ENCODE data around the gene HOXD3.

The HOXD3 gene

DNA sequence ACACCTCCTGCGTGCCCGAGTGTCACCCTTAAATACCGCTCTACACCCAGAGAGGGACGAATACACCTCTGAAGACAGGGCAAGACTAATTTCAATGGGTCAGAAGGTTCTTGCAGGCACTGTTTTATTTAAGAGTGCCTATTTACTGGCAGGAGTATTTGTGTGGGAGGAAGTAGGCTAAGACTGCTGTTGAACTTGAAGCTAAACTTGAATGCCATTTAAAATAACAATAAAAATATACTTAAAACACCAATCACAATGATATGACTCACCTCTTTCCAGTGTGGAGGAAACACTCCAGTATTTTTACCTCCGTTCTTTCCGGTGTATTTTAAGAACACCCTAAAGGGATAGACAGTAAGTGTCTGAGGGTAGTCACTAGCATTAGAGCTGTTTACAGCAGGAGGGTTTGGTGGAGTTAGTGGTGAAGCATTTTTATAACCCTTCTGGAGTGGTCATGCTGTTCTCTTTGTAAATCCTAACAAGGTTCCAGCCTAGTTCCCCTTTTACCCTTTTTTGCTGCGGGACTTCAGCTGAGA lies 21.7 kb downstream of the HOXD3 start:
- DNase-seq = no peak

DNA sequence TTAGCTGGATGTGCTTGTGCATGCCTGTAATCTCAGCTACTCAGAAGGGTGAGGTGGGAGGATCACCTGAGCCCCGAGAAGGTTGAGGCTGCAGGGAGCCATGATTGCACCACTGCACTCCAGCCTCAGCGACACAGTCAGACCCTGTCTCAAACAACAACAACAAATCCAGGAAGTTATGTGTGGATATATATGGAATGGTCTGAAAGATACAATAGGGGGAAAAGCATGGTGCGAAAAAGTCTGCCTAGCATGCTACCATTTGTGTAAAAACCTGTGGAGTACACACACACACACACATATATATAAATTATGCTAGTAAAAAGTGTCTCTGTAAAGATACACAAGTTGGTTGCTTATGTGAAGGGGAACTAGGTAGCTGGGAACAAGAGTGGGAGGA lies 24.4 kb downstream of the HOXD3 start:
- no peak for DNase-seq

DNA sequence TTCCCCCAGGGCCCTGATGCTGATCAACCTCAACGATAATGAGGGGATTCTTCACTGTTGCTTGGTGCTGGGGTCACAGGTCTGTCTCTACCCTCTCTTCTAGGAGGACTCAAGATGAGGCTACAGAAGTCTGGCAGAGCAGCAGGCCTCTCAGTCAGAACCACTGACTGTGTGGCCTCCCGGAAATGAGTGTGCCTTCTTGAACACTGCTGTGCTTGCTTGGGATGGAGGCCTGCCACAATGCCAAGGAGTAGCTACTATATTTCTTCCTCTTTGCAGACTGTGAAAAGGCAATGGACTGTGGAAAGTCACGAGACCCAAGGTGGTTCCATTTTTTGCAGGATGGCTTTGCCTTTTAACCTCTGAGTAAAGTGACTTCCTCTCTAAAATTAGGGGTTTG lies 25.6 kb downstream of the HOXD3 start:
- DNase-seq = no peak

DNA sequence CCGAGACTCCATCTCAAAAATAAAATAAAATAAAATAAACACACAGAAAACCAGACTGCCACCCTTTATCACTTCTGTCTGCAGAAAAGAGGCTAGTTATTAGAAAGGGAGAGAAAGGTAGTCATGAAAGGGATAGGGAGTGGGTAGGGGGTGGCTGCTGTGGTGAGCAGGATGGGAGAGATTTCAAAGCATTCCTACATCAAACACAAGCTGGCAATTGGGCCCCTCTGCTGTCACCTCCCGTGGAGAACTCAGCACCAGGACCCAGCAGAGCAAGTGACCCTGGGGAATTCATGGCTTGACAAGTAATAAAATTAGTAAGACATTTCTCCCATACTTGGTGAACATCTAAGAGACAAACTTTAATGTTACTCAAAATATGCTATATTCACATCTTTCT lies 27.6 kb downstream of the HOXD3 start:
- DNase-seq = no peak

DNA sequence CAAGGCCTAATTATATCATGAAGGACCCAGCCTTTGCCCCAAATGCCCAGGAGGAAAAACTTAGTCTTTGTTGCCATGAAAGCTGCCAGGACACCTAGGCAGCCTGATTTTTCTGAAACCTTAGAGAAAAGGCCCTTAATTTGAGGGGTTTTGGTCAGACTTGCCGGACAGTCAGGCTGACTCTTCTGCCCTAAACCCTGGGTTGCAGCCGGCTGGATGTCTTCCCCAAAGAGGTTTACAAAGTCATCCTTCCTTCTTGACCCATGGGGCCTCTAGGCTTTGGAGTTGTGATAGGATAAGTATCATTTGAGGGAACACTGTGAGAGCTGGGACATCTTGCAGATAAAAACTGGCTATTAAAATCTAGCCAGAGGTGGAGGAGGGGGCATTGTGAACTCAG lies 28.9 kb downstream of the HOXD3 start:
- no peak for DNase-seq

DNA sequence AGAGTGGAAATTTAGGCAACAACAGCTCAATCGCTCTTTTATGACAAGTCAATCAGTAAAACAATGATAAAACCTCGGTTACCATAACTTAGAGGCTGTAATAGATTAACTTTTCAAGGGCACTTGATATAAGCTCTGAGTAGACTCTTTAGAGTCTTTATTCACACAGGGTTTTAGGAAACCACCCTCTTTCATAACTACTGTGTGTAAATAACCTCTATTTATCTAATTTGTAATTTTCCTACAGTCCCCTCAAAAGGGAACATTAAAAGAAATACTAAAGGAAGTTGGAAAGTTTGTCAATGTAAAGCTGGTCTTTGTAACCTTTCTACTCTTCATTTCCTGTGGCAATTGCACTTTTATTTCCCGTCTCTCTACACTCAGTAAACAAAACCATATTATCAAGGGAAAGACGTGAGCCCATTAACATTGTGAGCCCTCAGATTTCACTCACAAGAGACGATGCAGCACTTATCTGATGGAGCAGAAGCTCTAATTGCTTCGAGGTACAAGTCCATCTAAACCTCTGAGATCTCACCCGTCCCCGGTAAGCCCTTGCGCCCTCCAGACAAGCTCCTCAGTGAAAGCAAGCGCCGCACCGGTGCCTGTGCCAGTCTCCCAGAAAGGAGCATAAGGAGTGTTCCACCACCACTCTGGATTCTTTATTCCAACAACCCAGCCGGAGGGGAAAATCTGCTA lies 30.2 kb downstream of the HOXD3 start:
- DNase-seq = peak in 1 of 2 experiments; percentile 20

DNA sequence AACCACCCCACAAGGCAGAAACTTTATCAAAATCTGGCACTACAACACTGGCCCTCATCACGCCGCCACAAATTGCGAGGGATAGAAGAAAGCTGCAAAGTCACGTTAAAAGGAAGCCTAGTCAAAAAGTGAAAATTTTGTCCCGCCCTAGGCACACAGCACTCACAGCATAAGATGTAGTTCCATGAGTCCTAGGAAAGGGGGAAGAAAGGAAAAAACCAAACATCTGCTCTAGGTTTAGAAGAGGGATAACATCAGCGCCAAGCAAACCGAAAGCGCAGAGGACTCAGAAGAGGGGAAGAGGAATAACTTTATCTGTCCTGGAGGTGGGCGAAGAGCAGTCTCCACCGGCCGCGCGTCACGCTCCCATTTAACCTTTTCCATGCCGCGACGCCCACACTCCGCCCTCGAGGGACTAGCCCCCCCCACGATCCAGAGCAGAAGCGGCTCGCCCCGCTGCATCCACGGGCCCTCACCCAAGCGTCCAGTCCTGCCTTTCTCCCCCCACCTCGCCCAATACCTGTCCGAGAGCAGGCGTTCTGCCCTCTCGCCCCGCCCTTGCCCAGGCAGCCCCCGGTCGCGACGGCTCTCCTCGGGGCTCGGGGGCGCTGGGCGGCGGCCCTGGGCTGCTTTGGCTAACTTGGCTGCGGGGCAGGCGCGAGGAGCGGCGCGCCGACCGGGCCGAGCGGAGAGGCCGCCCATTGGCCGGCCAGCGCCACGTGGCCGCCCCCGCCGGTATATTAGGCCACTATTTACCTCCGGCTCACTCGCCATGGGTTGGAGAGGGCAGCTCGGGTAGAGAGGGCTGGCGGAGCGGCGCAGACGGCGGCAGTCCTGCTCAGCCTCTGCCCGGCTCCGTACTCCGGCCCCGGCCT lies 31.0 kb downstream of the HOXD3 start, which contains the start of gene HOXD1:
TSS of gene HOXD1 (plus strand) at position 770 of the 875 bp plus-strand sequence. CDS start 134 bp downstream, outside the sequence.
- peak in 1 of 2 experiments; percentile 38 for DNase-seq

DNA sequence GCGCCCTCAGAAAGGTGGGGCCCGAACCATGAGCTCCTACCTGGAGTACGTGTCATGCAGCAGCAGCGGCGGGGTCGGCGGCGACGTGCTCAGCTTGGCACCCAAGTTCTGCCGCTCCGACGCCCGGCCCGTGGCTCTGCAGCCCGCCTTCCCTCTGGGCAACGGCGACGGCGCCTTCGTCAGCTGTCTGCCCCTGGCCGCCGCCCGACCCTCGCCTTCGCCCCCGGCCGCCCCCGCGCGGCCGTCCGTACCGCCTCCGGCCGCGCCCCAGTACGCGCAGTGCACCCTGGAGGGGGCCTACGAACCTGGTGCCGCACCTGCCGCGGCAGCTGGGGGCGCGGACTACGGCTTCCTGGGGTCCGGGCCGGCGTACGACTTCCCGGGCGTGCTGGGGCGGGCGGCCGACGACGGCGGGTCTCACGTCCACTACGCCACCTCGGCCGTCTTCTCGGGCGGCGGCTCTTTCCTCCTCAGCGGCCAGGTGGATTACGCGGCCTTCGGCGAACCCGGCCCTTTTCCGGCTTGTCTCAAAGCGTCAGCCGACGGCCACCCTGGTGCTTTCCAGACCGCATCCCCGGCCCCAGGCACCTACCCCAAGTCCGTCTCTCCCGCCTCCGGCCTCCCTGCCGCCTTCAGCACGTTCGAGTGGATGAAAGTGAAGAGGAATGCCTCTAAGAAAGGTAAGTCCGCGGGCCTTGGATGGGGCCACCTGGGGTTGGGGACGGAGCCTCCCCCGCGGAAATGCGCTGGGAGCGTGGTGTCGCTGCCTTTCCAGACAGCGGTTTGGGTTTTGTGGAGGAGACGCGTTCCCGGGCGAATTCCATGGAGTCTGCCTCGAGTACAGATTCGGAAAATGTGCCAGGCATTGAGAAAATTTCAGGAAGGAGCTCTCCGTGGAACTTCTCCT lies 31.9 kb downstream of the HOXD3 start:
- DNase-seq = peak; percentile 30 to 32

DNA sequence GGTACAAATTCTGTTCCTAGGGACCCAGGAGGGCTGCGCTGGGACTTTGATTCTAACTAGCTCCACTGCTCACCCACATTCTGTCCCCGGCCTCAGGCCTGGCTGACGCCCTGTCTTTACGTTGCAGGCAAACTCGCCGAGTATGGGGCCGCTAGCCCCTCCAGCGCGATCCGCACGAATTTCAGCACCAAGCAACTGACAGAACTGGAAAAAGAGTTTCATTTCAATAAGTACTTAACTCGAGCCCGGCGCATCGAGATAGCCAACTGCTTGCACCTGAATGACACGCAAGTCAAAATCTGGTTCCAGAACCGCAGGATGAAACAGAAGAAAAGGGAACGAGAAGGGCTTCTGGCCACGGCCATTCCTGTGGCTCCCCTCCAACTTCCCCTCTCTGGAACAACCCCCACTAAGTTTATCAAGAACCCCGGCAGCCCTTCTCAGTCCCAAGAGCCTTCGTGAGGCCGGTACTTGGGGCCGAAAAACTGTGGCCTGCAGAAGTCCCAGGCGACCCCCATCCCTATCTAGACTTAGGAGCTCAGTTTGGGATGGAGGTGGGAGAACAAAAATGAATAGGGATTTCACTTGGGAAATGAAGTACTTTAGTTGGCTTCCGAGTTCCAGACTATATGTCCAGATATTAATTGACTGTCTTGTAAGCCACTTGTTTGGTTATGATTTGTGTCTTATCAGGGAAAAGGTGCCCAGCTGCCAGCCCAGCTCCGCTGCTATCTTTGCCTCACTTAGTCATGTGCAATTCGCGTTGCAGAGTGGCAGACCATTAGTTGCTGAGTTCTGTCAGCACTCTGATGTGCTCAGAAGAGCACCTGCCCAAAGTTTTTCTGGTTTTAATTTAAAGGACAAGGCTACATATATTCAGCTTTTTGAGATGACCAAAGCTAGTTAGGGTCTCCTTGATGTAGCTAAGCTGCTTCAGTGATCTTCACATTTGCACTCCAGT lies 32.9 kb downstream of the HOXD3 start:
- peak; percentile 22 for DNase-seq

DNA sequence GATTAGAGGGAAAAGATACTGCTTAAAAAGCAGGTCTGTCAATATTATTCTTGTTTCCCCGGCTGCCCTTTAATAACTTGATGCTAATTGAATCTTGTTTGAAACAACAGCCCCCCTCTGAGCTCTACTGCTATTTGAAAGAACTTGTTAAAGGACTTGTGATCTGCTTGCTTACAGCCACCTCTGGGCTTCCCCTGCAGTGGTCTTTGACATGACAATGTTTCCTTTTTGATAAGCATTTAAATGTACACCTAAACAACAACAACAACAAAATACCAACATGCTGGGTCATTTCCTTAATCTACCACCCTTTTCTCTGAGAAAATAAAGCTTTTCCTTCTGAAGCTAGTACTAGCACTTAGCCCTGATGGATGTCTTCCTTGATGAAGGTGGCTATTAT lies 35.2 kb downstream of the HOXD3 start:
- DNase-seq = no peak

DNA sequence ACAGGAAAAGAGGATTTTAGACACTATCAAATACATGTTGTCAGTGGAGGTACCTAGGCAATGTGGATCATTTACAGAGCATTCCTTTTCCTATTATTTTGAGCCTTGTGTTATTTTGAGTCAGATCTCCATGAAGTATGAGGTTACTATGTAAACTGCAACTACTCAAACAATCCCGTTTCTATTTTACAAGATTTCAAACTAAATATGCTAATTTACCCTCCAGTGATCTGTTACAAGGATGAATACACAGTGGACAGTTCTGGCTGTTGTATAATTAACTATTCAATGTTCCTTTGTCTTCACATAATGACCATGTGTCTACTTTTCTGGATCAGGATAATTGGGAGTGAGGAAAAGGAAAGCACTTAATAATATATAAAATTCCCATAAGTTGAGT lies 35.9 kb downstream of the HOXD3 start:
- no peak for DNase-seq

DNA sequence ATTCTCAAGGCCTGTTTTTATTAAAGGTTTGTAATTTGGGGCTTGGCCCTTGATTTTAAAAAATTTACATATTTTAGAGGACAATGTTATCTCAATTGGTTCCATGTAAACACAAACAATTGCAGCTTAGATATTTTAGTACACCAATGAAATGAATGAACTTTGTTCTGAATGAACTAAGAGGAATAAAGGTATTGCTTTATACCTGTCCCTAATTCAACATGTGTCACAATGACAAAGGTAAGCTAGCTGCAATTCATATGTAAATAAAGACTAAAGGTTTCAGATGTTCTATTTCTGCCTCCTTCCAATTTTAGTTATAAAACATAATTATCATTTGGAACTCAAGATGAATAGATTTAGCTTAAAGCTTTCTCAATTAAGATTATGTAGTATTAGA lies 42.8 kb downstream of the HOXD3 start:
- DNase-seq = no peak

DNA sequence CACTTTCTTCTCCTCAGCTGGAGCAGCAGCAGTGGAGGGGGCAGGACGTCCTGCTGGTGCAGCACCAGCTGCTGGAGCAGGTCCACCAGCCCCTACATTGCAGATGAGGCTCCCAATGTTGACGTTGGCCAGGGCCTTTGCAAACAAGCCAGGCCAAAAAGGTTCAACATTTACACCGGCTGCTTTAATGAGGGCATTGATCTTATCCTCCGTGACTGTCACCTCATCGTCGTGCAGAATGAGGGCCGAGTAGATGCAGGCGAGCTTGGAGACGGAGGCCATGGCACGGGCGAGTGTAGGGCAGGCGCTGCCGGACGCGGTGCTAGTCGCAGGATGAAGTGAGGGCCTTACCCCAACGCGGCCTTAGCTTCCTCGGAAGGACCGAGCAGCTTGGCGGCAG lies 43.9 kb downstream of the HOXD3 start:
- DNase-seq = no peak

DNA sequence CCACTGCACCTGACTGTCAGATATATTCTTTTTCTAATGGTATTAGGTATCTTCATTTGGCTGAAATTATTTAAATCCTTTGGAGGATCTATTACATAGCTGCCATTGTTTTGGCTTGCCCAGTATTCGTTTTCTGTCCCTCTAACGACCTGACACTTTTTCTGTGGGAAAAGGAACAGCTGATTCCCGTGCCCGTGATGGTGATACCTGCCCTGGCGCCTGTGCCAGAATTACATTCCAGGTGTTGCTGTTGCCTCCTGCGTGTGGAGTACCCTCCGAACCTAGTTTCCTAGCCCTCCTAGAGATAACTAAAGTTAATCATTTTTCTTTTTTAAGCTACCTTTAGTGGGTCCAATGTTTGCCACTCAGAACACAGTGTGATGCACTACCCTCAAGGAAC lies 45.4 kb downstream of the HOXD3 start:
- no peak for DNase-seq

DNA sequence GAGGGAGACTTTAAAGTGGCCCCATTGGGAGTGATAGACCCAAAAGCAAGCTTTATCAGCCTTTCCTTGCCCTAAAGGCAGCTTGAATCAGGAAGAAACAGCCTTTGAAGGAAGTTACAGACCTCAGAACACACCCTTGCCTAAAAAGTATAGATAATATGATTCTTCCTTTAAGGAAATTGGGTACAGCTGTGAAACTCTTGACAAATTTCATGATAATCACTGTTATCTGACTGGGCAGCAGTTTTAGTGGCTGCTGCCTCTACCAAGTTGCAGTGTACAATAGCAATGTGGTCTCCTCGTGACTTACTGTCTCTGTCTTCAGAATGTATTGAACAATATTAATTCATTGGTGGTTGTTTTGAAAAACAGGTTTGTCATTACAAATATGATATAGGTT lies 48.0 kb downstream of the HOXD3 start:
- no peak for DNase-seq

DNA sequence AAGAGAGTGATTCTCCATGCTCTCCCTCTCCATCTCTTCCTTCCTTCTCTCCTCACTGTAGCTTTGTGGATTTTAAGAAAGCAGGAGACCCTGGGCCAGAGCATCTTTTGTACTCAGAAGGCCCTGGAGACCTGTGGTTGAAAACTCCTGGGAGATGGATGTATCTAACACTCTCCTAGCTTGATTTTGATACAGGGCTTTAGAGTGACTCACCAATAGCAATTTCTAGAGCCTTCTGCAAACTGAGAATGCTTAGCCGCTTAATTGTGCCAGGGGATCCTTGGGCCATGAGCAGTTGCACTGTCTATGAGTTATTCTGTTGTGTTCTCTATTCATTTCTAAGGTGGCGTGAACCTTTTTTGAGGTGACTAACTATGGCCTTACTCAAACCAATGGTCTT lies 49.0 kb downstream of the HOXD3 start:
- no peak for DNase-seq

DNA sequence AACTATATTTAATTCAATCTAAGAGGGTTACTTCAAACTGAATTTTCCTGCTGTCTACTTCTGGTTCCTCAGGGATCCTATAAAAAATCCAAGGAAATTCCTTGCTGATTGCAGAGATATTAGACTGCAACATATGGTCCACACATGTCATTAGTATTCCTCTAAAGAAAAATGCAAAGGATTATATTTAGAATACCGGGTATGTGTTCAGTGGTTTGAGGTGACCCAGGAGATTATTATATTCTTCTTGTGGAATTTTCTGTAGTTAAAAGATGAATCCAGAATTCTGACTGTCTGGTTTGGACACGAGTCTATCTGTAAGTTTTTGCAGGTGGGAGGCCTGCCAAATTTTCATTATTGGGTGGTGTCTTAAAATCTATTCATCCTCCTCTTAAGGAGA lies 49.6 kb downstream of the HOXD3 start:
- no peak for DNase-seq

DNA sequence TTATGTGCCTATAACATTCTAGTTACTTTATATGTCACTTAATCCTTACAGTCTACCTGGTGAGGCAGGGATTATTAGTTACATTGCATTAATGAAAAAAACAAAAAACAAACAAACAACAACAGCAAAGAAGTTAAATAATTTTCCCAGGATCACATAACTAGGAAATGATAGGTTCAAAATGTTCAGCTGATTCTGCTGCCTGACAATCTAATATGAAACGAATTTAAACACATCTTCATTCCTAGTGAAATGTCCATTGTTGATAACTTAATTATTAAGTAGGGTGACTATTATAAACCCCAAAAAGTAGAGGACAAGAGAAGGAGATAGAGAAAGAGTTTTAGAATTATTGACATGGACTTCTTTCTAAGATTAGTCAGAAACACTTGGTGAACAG lies 54.0 kb downstream of the HOXD3 start:
- no peak for DNase-seq

DNA sequence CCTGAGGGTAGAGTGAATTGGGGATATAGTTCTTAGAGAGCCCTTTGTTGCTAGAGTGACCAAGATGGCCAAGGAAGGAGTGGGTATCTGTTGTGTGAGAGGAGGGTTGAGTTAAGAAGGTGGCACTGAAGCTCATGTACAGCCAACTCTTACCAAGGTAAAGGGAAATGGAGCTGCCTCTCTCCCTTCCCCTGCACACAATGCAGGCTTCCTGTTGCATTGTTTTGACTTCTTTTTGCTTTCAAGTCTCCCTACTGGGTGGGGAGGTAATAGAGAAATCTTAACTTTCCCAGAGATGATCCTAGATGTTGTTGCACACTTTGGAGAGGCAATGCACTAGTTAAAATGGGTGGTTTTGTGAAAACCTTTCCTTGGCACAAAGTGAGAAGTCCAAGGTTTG lies 55.2 kb downstream of the HOXD3 start:
- DNase-seq = no peak

DNA sequence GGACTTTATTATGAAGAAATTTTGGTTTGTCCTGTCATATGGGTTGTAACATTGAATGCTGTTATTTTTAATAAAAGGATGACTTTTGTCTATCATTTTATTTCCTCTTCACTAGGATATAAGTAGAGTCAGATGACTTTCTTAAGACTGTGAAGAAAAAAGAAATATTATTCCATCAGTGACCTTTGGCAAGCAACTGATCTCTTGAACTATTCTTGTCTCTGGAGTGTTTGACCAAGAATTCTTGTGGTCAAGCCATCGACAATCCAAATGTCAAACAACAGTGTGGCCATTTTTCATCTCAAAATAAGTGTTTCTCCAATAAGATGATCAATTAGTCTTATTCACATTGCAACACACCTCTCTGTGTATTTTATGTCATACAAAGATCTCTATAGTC lies 56.3 kb downstream of the HOXD3 start:
- DNase-seq = no peak

All from activated T-cell treated with anti-CD3 and anti-CD28 coated beads, Interleukin-2, amount 50 U/mL, for 48 hours (primary cell).